ENCODE data around the gene CASQ2.

DNA sequence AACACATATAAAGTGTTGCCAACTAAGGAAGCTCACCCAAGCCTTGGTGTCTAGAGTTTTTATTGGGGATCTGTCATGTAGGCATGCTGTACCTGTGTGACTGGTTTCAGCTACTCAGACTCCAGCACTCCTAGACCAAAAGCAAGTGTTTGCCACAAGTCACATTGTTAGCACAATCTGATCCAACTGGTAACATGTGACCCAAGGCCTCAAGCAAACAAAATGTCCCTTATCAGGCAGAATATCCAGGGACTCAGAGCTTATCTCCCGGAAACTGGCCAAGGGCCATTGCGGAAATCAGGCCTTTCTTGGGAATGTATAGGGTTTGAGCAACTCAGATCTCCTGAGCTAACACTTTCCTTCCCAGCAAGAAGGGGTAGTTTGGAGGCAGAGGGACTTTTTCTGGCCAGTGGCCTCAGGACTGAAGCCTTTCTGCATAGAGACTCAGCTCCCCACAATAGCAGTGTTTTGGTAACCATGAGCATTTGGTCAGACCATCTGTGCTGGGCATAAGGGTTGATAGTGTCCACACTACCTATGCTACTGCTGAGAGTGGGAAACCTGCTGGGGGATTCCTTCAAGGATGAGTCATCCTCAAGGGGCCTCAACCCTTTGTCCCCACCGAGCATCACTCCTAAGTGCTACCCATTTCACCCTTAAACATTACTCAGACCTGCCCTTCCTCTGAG lies 42.8 kb upstream of the CASQ2 start:
- TF ChIP-seq POLR2A (IDR thresholded peaks at IDR 0.05): no peak
- TF ChIP-seq, protein P1, sequence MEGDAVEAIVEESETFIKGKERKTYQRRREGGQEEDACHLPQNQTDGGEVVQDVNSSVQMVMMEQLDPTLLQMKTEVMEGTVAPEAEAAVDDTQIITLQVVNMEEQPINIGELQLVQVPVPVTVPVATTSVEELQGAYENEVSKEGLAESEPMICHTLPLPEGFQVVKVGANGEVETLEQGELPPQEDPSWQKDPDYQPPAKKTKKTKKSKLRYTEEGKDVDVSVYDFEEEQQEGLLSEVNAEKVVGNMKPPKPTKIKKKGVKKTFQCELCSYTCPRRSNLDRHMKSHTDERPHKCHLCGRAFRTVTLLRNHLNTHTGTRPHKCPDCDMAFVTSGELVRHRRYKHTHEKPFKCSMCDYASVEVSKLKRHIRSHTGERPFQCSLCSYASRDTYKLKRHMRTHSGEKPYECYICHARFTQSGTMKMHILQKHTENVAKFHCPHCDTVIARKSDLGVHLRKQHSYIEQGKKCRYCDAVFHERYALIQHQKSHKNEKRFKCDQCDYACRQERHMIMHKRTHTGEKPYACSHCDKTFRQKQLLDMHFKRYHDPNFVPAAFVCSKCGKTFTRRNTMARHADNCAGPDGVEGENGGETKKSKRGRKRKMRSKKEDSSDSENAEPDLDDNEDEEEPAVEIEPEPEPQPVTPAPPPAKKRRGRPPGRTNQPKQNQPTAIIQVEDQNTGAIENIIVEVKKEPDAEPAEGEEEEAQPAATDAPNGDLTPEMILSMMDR (IDR thresholded peaks at IDR 0.05): no peak
